ENCODE measurements around the gene PDCD4.

GRCh38 chr10:110881905-110882304 lies 10.2 kb downstream of the PDCD4 start:
- TF ChIP-seq GATA2 (IDR thresholded peaks at IDR 0.05; ENCODE audit: low read depth, low read length) (no peak), GATA3 (IDR thresholded peaks at IDR 0.05; ENCODE audit: low read depth, low read length) (no peak)
